ENCODE data around the gene GTF2H4.

DNA sequence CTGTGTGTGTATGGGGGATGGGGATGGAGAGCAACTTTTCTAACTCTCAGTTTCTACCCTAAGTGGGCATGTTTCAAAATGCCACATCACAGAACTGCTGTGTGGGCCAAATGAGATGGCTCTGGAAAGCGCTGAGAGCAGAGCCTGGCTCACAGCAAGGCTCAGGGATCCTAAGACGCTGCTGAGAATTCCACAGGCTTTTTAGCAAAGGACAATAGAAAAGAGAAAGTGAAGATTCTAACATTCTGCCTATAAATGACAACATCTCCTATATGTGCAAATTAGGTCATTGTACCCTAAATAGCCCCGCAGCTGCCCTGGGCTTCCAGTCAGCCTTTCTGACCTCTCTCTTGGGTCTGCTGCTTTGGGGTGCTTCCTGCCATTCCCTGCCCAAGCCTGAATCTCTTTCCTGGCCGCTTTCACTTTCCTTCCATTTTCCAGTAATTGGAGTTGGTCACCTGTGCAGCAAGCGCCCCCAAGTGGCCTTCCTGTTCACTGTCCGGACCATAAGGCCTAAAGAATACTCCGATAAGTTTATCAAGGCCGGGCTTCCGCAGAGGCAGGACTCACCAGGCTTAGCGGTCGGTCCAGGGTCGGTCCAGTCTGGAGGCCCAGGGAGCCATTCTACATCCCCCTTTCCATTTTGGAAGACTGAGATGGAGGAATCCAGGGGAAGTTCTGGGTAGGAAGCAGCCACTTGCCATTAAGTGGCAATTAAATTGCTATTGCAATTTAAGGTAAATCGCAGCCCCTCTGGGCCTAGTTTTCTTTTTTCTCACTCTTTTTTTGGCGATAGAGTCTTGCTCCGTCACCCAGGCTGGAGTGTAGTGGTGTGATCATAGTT, 30.4 kb upstream of the GTF2H4 start:
- TF ChIP-seq, protein P1, sequence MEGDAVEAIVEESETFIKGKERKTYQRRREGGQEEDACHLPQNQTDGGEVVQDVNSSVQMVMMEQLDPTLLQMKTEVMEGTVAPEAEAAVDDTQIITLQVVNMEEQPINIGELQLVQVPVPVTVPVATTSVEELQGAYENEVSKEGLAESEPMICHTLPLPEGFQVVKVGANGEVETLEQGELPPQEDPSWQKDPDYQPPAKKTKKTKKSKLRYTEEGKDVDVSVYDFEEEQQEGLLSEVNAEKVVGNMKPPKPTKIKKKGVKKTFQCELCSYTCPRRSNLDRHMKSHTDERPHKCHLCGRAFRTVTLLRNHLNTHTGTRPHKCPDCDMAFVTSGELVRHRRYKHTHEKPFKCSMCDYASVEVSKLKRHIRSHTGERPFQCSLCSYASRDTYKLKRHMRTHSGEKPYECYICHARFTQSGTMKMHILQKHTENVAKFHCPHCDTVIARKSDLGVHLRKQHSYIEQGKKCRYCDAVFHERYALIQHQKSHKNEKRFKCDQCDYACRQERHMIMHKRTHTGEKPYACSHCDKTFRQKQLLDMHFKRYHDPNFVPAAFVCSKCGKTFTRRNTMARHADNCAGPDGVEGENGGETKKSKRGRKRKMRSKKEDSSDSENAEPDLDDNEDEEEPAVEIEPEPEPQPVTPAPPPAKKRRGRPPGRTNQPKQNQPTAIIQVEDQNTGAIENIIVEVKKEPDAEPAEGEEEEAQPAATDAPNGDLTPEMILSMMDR (IDR thresholded peaks at IDR 0.05 in 4 of 5, conservative IDR thresholded peaks at IDR 0.05 in 1 of 5) = peak; percentile 89 to 92 (median 91)
- TF ChIP-seq POLR2A (IDR thresholded peaks at IDR 0.05) = peak in 1 of 2 donors; percentile 11
